SK-N-SH (cell line): ENCODE data around the gene SLC2A13. TPM values are rescaled to one million over a fixed set of nuclear protein-coding genes. Genes with fewer than 3 reads are reported as not detected.

Source experiments
- CTCF ChIA-PET: fragments of 300-600, 350-600 bp; formaldehyde crosslinking; extraction: SDS; loops from one replicate; lab custom pipeline; 2021; lab: Yijun Ruan, JAX
- POLR2A ChIA-PET: fragments of 350-600 bp; sonication (Branson Sonifier 250); formaldehyde crosslinking; extraction: SDS; loops from one replicate; lab custom pipeline; 2020; ENCODE audit warnings: antibody characterized with exemption, inconsistent platforms; lab: Yijun Ruan, JAX
- DNase-seq: peaks from one replicate; pipeline ENCODE4 v3.0.0; 2012
- H2AFZ ChIP-seq: fragments of 200-600 bp; sonication (generic); 2 replicates; pipeline ENCODE4 v1.8.1; 2016; ENCODE audit warnings: antibody characterized with exemption, mild to moderate bottlenecking, low read depth
- H3F3A ChIP-seq: fragments of 200-600 bp; sonication (generic); replicated peaks from 2 replicates; pipeline ENCODE3; 2016; ENCODE audit warnings: antibody characterized with exemption, mild to moderate bottlenecking; ENCODE audit not compliant: insufficient read depth
- H3K27ac ChIP-seq, 2 experiments: fragments of 200-500 bp in 1 of 2; fragments of 200-600 bp in 1 of 2; sonication (Bioruptor generic) in 1 of 2; sonication (generic), shearing (Covaris generic) in 1 of 2; 2 replicates each; pipeline versions ENCODE4 v1.5.1 to v1.6.1; 2014 to 2016; ENCODE audit warnings: low read depth in 2 of 2, inconsistent platforms in 1 of 2, low read length in 1 of 2, mild to moderate bottlenecking in 1 of 2, mixed read lengths in 1 of 2
- H3K27me3 ChIP-seq: fragments of 200-600 bp; sonication (generic), shearing (Covaris generic); 2 replicates; pipeline ENCODE4 v1.6.1; 2016; ENCODE audit warnings: mixed run types; ENCODE audit not compliant: insufficient read depth
- H3K36me3 ChIP-seq, 2 experiments: fragments of 200-500 bp in 1 of 2; fragments of 200-600 bp in 1 of 2; sonication (Bioruptor generic) in 1 of 2; sonication (generic) in 1 of 2; replicated peaks in 1 of 2; 2 replicates each; pipeline versions ENCODE3 to v1.5.1; 2014 to 2016; ENCODE audit warnings: low read length in 1 of 2, mild to moderate bottlenecking in 1 of 2; ENCODE audit not compliant: insufficient read depth in 2 of 2, control insufficient read depth in 1 of 2
- H3K4me1 ChIP-seq, 2 experiments: fragments of 200-500 bp in 1 of 2; fragments of 200-600 bp in 1 of 2; sonication (Bioruptor generic) in 1 of 2; sonication (generic), shearing (Covaris generic) in 1 of 2; 2 replicates each; pipeline versions ENCODE4 v1.5.1 to v1.6.1; 2014 to 2016; ENCODE audit warnings: low read depth in 1 of 2, low read length in 1 of 2, mixed run types in 1 of 2; ENCODE audit not compliant: insufficient read depth in 2 of 2, control insufficient read depth in 1 of 2
- H3K4me2 ChIP-seq: fragments of 200-600 bp; sonication (generic), shearing (Covaris generic); 2 replicates; pipeline ENCODE4 v1.6.1; 2017; ENCODE audit warnings: mixed run types
- H3K4me3 ChIP-seq, 2 experiments: fragments of 200-500 bp in 1 of 2; fragments of 200-600 bp in 1 of 2; sonication (Bioruptor generic) in 1 of 2; sonication (generic), shearing (Covaris generic) in 1 of 2; 2 replicates each; pipeline versions ENCODE4 v1.5.1 to v1.8.1; 2014 to 2016; ENCODE audit warnings: low read depth in 2 of 2, inconsistent platforms in 1 of 2, low read length in 1 of 2, mild to moderate bottlenecking in 1 of 2, mixed read lengths in 1 of 2, moderate library complexity in 1 of 2
- H3K79me2 ChIP-seq: fragments of 200-600 bp; sonication (generic); 2 replicates; pipeline ENCODE4 v1.8.1; 2017; ENCODE audit warnings: mild to moderate bottlenecking; ENCODE audit not compliant: insufficient read depth
- H3K9ac ChIP-seq: fragments of 200-600 bp; sonication (generic); 2 replicates; pipeline ENCODE4 v1.6.1; 2017; ENCODE audit warnings: mixed run types
- H3K9me2 ChIP-seq: fragments of 200-600 bp; sonication (generic); 2 replicates; pipeline ENCODE4 v1.6.1; 2017; ENCODE audit warnings: mixed run types
- H3K9me3 ChIP-seq: fragments of 200-600 bp; sonication (generic); 2 replicates; pipeline ENCODE4 v1.6.1; 2017; ENCODE audit warnings: mixed run types, mild to moderate bottlenecking, moderate library complexity
- H4K20me1 ChIP-seq: fragments of 200-600 bp; sonication (generic); 2 replicates; pipeline ENCODE4 v1.6.1; 2017; ENCODE audit warnings: mild to moderate bottlenecking, mixed run types; ENCODE audit not compliant: insufficient read depth
- CHD2 ChIP-seq: fragments of 150-350 bp; IDR thresholded peaks from 2 replicates; pipeline ENCODE4 v1.6.1; 2018; ENCODE audit warnings: low read length; ENCODE audit not compliant: partially characterized antibody
- ELF1 ChIP-seq: IDR thresholded peaks from 2 replicates; pipeline ENCODE4 v1.4.0; 2012
- EZH2phosphoT487 ChIP-seq: fragments of 200-600 bp; sonication (generic); IDR thresholded peaks from 2 replicates; pipeline ENCODE4 v1.6.1; 2017; ENCODE audit warnings: low read depth, mixed run types, mild to moderate bottlenecking, antibody characterized with exemption, moderate library complexity, borderline replicate concordance
- FOXJ3 ChIP-seq: sonication (generic); formaldehyde crosslinking; IDR thresholded peaks from 2 replicates; pipeline ENCODE4 v1.5.1; 2020; ENCODE audit warnings: mild to moderate bottlenecking, missing genetic modification reagents
- MEF2A ChIP-seq: IDR thresholded peaks from 2 replicates; pipeline ENCODE4 v1.4.0; 2012; ENCODE audit warnings: low read depth, borderline replicate concordance
- MXI1 ChIP-seq: IDR thresholded peaks from 2 replicates; pipeline ENCODE4 v1.6.1; 2012; ENCODE audit warnings: mild to moderate bottlenecking, low read depth, low read length, improper control_type of control experiment
- NFIC ChIP-seq: IDR thresholded peaks from 2 replicates; pipeline ENCODE4 v1.4.0; 2012; ENCODE audit warnings: borderline replicate concordance
- RAD21 ChIP-seq: IDR thresholded peaks from 2 replicates; pipeline ENCODE4 v1.6.1; 2012; ENCODE audit warnings: mild to moderate bottlenecking, low read length
- RFX5 ChIP-seq: IDR thresholded peaks from 2 replicates; pipeline ENCODE4 v1.6.1; 2012; ENCODE audit warnings: mild to moderate bottlenecking, improper control_type of control experiment, low read length
- TCF12 ChIP-seq: IDR thresholded peaks from 2 replicates; pipeline ENCODE4 v1.4.0; 2012
- TEAD4 ChIP-seq: IDR thresholded peaks from 2 replicates; pipeline ENCODE4 v1.4.0; 2012; ENCODE audit warnings: mild to moderate bottlenecking, borderline replicate concordance; ENCODE audit not compliant: insufficient read depth
- YY1 ChIP-seq: IDR thresholded peaks from 2 replicates; pipeline ENCODE4 v1.4.0; 2012; ENCODE audit warnings: low read depth, mild to moderate bottlenecking
- WGBS: methylation state at CpG from one replicate; pipeline ENCODE4 v1.1.6; 2017; ENCODE audit warnings: low lambda C conversion rate; 5-methylcytosine and 5-hydroxymethylcytosine counted together
- polyA plus RNA-seq, 3 experiments: library from polyadenylated mRNA; depleted of rRNA; stranded (reverse); fragments of >200 nt; gene quantifications; 2 replicates each; pipeline ENCODE4 v1.2.3, GENCODE V29; 2012
- TF ChIP-seq, protein P1 (sequence below): fragments of 200-600 bp; sonication (generic); IDR thresholded peaks from 2 replicates; pipeline ENCODE4 v1.6.1; 2017; ENCODE audit warnings: antibody characterized with exemption, mild to moderate bottlenecking, moderate library complexity
- TF ChIP-seq, protein P2 (sequence below): IDR thresholded peaks from 2 replicates; pipeline ENCODE4 v1.4.0; 2012; ENCODE audit warnings: low read depth
- TF ChIP-seq, protein P3 (sequence below): IDR thresholded peaks from 2 replicates; pipeline ENCODE4 v1.6.1; 2012; ENCODE audit warnings: mild to moderate bottlenecking, low read depth, low read length, moderate library complexity

The SLC2A13 gene
- polyA plus RNA-seq, 1 of the 3 experiments (the other 2 are of a cell fraction) = 0.21 TPM

DNA sequence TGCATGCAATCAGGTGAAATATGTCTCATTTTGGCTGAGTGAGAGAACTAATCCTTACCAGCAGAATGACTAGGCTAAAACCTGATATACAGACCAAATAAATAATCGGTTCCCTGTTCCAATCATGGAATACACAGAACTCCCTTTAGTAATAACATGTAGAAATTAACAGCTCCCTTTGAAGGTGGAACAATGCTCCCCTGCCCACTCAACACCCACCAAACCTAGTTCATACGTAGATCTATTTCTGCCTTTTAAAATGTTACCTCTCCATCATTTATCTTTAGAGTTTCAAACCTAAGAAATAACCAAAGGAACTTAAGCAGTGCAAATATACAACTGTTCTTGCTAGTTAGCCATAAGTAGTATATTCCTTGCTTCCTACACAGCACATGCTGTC, 332.6 kb downstream of the SLC2A13 start (continued):
- TF ChIP-seq, protein P1, sequence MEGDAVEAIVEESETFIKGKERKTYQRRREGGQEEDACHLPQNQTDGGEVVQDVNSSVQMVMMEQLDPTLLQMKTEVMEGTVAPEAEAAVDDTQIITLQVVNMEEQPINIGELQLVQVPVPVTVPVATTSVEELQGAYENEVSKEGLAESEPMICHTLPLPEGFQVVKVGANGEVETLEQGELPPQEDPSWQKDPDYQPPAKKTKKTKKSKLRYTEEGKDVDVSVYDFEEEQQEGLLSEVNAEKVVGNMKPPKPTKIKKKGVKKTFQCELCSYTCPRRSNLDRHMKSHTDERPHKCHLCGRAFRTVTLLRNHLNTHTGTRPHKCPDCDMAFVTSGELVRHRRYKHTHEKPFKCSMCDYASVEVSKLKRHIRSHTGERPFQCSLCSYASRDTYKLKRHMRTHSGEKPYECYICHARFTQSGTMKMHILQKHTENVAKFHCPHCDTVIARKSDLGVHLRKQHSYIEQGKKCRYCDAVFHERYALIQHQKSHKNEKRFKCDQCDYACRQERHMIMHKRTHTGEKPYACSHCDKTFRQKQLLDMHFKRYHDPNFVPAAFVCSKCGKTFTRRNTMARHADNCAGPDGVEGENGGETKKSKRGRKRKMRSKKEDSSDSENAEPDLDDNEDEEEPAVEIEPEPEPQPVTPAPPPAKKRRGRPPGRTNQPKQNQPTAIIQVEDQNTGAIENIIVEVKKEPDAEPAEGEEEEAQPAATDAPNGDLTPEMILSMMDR = no peak
- no peak for TF ChIP-seq MEF2A
- no peak for TF ChIP-seq MXI1

DNA sequence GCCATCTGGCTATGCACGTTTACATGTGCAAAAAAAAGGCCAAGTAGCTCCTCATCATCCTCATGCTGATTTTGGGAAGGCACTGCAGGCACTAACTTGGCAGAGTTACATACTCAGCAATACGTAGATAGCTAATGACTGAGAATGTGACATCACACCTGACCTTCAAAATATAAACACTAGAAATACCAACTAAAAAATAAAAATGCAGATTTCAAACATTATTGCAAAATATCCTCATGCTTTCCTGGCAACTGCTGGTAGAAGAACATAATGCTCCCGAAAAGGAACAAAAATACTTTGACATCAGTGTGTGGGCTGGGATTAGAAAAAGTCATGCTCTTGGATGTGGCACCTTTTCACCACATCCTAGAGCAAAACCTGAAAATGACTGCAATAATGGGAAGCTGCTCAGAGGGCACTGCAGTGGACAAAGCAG, 333.0 kb downstream of the SLC2A13 start:
- H3K36me3 ChIP-seq = no peaks in the 10 kb centered on the region
- ChIA-PET POLR2A (no interaction called here), CTCF (interaction anchor here (0.9 to 2.1 kb wide), 4 partner anchors 217 to 334 kb away, joined by 3 to 5 read pairs (median 4); partner anchors contain the start of gene SLC2A13)
- no peaks in the 10 kb centered on the region for H3K9me2 ChIP-seq
- H3K79me2 ChIP-seq = no peaks in the 10 kb centered on the region
- no peaks in the 10 kb centered on the region for H4K20me1 ChIP-seq
- no peaks in the 10 kb centered on the region for H3F3A ChIP-seq
- H3K9me3 ChIP-seq = no peaks in the 10 kb centered on the region
- TF ChIP-seq FOXJ3 (CRISPR knock-in tag) (no peak), RAD21 (no peak), TCF12 (no peak), ELF1 (no peak), NFIC (no peak), TEAD4 (no peak), RFX5 (no peak), YY1 (no peak), EZH2phosphoT487 (no peak), CHD2 (no peak)
- TF ChIP-seq, protein P1 = no peak
- TF ChIP-seq, protein P2, sequence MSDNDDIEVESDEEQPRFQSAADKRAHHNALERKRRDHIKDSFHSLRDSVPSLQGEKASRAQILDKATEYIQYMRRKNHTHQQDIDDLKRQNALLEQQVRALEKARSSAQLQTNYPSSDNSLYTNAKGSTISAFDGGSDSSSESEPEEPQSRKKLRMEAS = no peak
- TF ChIP-seq, protein P3, sequence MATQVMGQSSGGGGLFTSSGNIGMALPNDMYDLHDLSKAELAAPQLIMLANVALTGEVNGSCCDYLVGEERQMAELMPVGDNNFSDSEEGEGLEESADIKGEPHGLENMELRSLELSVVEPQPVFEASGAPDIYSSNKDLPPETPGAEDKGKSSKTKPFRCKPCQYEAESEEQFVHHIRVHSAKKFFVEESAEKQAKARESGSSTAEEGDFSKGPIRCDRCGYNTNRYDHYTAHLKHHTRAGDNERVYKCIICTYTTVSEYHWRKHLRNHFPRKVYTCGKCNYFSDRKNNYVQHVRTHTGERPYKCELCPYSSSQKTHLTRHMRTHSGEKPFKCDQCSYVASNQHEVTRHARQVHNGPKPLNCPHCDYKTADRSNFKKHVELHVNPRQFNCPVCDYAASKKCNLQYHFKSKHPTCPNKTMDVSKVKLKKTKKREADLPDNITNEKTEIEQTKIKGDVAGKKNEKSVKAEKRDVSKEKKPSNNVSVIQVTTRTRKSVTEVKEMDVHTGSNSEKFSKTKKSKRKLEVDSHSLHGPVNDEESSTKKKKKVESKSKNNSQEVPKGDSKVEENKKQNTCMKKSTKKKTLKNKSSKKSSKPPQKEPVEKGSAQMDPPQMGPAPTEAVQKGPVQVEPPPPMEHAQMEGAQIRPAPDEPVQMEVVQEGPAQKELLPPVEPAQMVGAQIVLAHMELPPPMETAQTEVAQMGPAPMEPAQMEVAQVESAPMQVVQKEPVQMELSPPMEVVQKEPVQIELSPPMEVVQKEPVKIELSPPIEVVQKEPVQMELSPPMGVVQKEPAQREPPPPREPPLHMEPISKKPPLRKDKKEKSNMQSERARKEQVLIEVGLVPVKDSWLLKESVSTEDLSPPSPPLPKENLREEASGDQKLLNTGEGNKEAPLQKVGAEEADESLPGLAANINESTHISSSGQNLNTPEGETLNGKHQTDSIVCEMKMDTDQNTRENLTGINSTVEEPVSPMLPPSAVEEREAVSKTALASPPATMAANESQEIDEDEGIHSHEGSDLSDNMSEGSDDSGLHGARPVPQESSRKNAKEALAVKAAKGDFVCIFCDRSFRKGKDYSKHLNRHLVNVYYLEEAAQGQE = no peak
- no peak overlapping the region for H3K4me3 ChIP-seq
- H3K27me3 ChIP-seq = no peaks in the 10 kb centered on the region
- WGBS = 38% methylated on average over 3 of the region's 3 CpGs
- H3K9ac ChIP-seq = no peak overlapping the region
- no peak overlapping the region for H2AFZ ChIP-seq
- no peak overlapping the region for H3K4me2 ChIP-seq
- DNase-seq = no peak
- H3K27ac ChIP-seq = no peak overlapping the region
- H3K4me1 ChIP-seq = no peaks in the 10 kb centered on the region
